PC-9 (cell line): ENCODE results near the gene LAG3.

ENCODE experiments used
- CTCF ChIP-seq: fragments of 200-600 bp; sonication (generic); conservative IDR thresholded peaks from 2 replicates; pipeline ENCODE4 v1.6.1; 2017; ENCODE audit warnings: mixed run types, antibody characterized with exemption, mild to moderate bottlenecking, moderate library complexity
- EZH2 ChIP-seq: fragments of 200-600 bp; sonication (generic); IDR thresholded peaks from 2 replicates; pipeline ENCODE4 v1.8.0; 2017; ENCODE audit warnings: antibody characterized with exemption, low read depth

- TF ChIP-seq CTCF: no peak
- TF ChIP-seq EZH2: no peak
These were observed 29.5 kb upstream of the LAG3 start for GRCh38 chr12:6742834-6743233.
